ENCODE data around the gene EEIG1.

EEIG1 gene

DNA sequence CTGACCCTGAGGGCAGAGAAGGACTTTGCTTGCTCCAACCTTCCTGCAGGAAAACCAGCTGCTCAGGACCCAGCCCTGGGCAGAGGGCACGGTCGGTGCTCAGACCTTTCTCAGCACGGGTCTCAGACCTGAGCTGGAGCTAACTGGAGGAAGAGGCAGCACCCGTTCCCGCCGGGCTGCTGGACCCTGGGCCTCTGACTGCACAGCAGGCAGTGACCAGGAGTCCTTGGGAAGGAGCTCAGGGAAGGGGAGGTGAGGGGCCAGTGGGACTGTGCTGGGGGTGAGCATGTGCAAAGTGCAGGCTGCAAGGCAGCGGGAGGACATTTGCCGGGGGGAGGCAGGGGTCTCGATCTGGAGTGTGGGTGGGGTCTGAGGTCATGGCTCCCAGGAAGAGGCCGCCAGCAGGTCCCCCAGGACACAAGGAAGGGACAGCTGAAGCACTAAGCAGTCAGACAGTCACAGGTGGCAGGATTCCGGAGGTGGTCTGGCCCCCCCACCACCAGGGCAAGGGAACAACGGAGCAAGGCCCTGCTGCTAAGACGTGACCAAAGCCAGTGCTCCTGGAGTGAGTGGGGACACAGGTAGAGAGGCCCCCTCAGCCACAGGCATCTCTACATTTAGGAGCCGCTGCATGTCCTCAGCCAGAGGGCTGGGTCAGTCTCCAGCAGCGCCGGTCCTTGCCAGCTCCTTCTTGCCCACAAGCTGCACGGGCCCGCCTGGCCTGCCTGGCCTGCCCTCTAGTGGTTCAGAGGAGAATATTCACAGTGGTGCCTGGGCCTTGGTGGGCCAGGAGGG, 38.4 kb downstream of the EEIG1 start:
- no peak overlapping the region for H3K4me3 ChIP-seq (ENCODE audit: control insufficient read depth in 1 of 7, extremely low read depth in 1 of 7, insufficient read depth in 4 of 7, low read depth in 2 of 7, low read length in 6 of 7)
- 92% methylated on average over 10 of the region's 18 CpGs for WGBS (ENCODE audit: insufficient coverage)
- POLR2A ChIA-PET: interaction anchor here (0.6 kb wide), 1 partner anchor 117 kb away, joined by 6 read pairs; no protein-coding TSS in a partner anchor
- no peaks in the 10 kb centered on the region for H3K27me3 ChIP-seq (replicated peaks in 2 of 5; ENCODE audit: control insufficient read depth in 4 of 5, insufficient read depth in 5 of 5, low read length in 4 of 5)
- peak overlapping the region in 1 of 2 experiments; percentile 25 for H3K27ac ChIP-seq (ENCODE audit: insufficient read depth in 1 of 2, low read depth in 1 of 2, low read length in 2 of 2, poor library complexity in 1 of 2, severe bottlenecking in 2 of 2)
- H3K36me3 ChIP-seq (ENCODE audit: control insufficient read depth in 4 of 4, insufficient read depth in 4 of 4, low read length in 3 of 4): peaks cover 2 to 17% (median 10%) of the 10 kb centered on the region in 4 experiments
- peak; percentile 46 to 68 (median 63) for DNase-seq
- CTCF ChIA-PET: interaction anchor here (0.7 to 14.2 kb wide), 24 partner anchors 8 to 186 kb away, joined by 3 to 245 read pairs (median 4); partner anchors contain the start of genes EEIG1, PIP5KL1 and ST6GALNAC4
- H3K4me1 ChIP-seq (ENCODE audit: control extremely low read depth in 1 of 4, control insufficient read depth in 4 of 4, insufficient read depth in 4 of 4, low read length in 3 of 4): peaks cover 0 to 24% (median 18%) of the 10 kb centered on the region in 4 experiments
- H3K9me3 ChIP-seq (ENCODE audit: control extremely low read depth in 1 of 5, control insufficient read depth in 4 of 5, insufficient read depth in 2 of 5, low read depth in 1 of 5, low read length in 4 of 5): no peaks in the 10 kb centered on the region

DNA sequence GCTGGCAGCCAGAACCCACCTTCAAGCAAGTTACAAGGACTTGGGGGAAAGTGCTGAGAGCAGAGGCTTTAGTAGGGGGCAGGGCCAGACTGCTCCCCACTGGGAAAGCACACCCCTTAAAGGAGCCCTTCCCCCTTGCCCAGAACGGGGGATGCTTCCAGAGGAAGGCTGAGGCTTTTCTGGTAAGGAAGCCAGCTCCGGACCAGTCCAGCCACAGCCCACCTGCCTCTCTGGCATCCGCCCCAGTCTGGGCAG, 38.9 kb downstream of the EEIG1 start:
- ChIA-PET CTCF (interaction anchor here (1.0 to 14.2 kb wide), 15 partner anchors 9 to 187 kb away, joined by 3 to 245 read pairs (median 4); partner anchors contain the start of gene PIP5KL1), POLR2A (interaction anchor here (0.6 kb wide), 1 partner anchor 118 kb away, joined by 6 read pairs; no protein-coding TSS in a partner anchor)
- 94% methylated on average over 3 of the region's 3 CpGs for WGBS (ENCODE audit: insufficient coverage)
- peaks cover 2 to 17% (median 10%) of the 10 kb centered on the region in 4 experiments for H3K36me3 ChIP-seq (ENCODE audit: control insufficient read depth in 4 of 4, insufficient read depth in 4 of 4, low read length in 3 of 4)
- H3K4me3 ChIP-seq (ENCODE audit: control insufficient read depth in 1 of 7, extremely low read depth in 1 of 7, insufficient read depth in 4 of 7, low read depth in 2 of 7, low read length in 6 of 7): no peak overlapping the region
- peaks cover 2 to 29% (median 23%) of the 10 kb centered on the region in 4 experiments for H3K4me1 ChIP-seq (ENCODE audit: control extremely low read depth in 1 of 4, control insufficient read depth in 4 of 4, insufficient read depth in 4 of 4, low read length in 3 of 4)
- no peaks in the 10 kb centered on the region for H3K27me3 ChIP-seq (replicated peaks in 2 of 5; ENCODE audit: control insufficient read depth in 4 of 5, insufficient read depth in 5 of 5, low read length in 4 of 5)
- no peak for DNase-seq
- no peaks in the 10 kb centered on the region for H3K9me3 ChIP-seq (ENCODE audit: control extremely low read depth in 1 of 5, control insufficient read depth in 4 of 5, insufficient read depth in 2 of 5, low read depth in 1 of 5, low read length in 4 of 5)
- H3K27ac ChIP-seq (ENCODE audit: insufficient read depth in 1 of 2, low read depth in 1 of 2, low read length in 2 of 2, poor library complexity in 1 of 2, severe bottlenecking in 2 of 2): no peak overlapping the region

DNA sequence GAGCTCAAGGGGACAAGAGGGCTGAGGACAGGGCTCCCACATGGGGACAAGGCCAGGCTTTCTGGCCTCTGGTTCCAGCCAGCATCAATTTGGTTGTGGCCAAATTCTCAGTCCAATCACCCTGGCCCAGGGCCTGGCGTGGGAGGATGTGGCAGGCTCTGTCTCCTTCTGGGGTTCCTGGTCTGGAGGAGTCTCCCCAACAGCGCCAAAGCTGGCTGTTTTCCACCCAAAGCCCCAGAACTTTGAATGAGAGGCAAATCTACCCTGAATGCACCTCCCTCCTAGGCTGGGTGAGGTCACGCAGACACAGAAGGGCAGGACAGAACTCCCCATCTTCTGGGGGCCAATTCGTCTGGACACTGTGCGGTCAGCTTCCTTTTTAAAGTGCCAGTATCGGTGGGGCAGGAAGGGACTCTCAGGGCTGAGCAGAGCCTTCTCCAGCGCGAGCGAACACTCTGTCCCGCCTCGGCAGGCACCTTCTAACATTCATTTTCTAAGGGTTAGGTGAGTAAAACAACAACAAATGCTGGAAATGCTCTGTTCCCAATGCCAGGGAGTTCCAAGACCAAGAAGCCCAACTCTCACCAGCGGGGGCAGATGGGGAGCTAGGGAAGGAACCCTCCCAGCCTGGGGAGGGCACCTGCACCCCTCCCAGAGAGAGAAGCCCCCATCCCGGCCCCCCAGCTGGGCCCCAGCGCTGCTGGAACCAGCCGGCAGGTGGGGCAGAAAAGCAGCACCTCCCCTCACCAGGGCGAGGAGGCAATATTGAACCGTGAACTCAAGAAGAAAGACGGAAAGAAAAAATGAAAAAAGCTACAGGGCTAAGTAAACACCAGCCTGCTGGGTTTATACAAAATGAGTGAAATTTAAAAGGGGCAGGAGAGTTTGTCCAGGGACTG, 39.5 kb downstream of the EEIG1 start:
- Histone ChIP-seq H3K4me3 (ENCODE audit: control insufficient read depth in 1 of 7, extremely low read depth in 1 of 7, insufficient read depth in 4 of 7, low read depth in 2 of 7, low read length in 6 of 7) (no peak overlapping the region), H3K27me3 (replicated peaks in 2 of 5; ENCODE audit: control insufficient read depth in 4 of 5, insufficient read depth in 5 of 5, low read length in 4 of 5) (no peaks in the 10 kb centered on the region), H3K27ac (ENCODE audit: insufficient read depth in 1 of 2, low read depth in 1 of 2, low read length in 2 of 2, poor library complexity in 1 of 2, severe bottlenecking in 2 of 2) (no peak overlapping the region), H3K36me3 (ENCODE audit: control insufficient read depth in 4 of 4, insufficient read depth in 4 of 4, low read length in 3 of 4) (peaks cover 2 to 18% (median 10%) of the 10 kb centered on the region in 4 experiments), H3K9me3 (ENCODE audit: control extremely low read depth in 1 of 5, control insufficient read depth in 4 of 5, insufficient read depth in 2 of 5, low read depth in 1 of 5, low read length in 4 of 5) (no peaks in the 10 kb centered on the region), H3K4me1 (ENCODE audit: control extremely low read depth in 1 of 4, control insufficient read depth in 4 of 4, insufficient read depth in 4 of 4, low read length in 3 of 4) (peaks cover 5 to 35% (median 29%) of the 10 kb centered on the region in 4 experiments)
- POLR2A ChIA-PET: no interaction called here
- WGBS (ENCODE audit: insufficient coverage): 91% methylated on average over 12 of the region's 18 CpGs
- DNase-seq: no peak
- CTCF ChIA-PET: interaction anchor here (1.0 to 14.2 kb wide), 14 partner anchors 9 to 177 kb away, joined by 3 to 245 read pairs (median 4); partner anchors contain the start of gene PIP5KL1

DNA sequence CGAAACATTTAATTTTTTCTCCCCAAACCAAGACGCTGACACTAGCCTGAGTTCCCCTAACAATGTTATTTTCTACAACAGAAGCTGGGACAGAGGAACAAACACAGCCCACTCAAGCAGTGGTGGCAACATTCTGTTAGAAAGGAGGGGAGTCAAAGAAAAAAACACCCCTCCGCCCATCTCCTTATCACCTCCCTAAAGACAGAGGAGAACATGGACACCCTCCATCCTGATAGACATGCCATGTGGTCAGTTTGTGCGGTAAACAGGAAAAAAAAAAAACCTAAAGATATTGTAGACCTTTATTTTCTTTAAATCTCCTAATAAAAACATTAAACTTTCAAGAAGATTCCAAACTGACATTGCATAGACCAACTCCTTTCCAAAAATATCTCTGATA, 40.2 kb downstream of the EEIG1 start:
- ChIA-PET POLR2A (no interaction called here), CTCF (interaction anchor here (1.1 to 14.2 kb wide), 4 partner anchors 12 to 178 kb away, joined by 3 to 245 read pairs (median 26); no protein-coding TSS in a partner anchor)
- H3K27ac ChIP-seq (ENCODE audit: insufficient read depth in 1 of 2, low read depth in 1 of 2, low read length in 2 of 2, poor library complexity in 1 of 2, severe bottlenecking in 2 of 2): no peak overlapping the region
- H3K4me1 ChIP-seq (ENCODE audit: control extremely low read depth in 1 of 4, control insufficient read depth in 4 of 4, insufficient read depth in 4 of 4, low read length in 3 of 4): peaks cover 5 to 42% (median 34%) of the 10 kb centered on the region in 4 experiments
- 100% methylated on average over 1 of the region's 4 CpGs for WGBS (ENCODE audit: insufficient coverage)
- peaks cover 2 to 23% (median 9%) of the 10 kb centered on the region in 4 experiments for H3K36me3 ChIP-seq (ENCODE audit: control insufficient read depth in 4 of 4, insufficient read depth in 4 of 4, low read length in 3 of 4)
- no peaks in the 10 kb centered on the region for H3K27me3 ChIP-seq (replicated peaks in 2 of 5; ENCODE audit: control insufficient read depth in 4 of 5, insufficient read depth in 5 of 5, low read length in 4 of 5)
- H3K9me3 ChIP-seq (ENCODE audit: control extremely low read depth in 1 of 5, control insufficient read depth in 4 of 5, insufficient read depth in 2 of 5, low read depth in 1 of 5, low read length in 4 of 5): no peaks in the 10 kb centered on the region
- no peak overlapping the region for H3K4me3 ChIP-seq (ENCODE audit: control insufficient read depth in 1 of 7, extremely low read depth in 1 of 7, insufficient read depth in 4 of 7, low read depth in 2 of 7, low read length in 6 of 7)
- no peak for DNase-seq

DNA sequence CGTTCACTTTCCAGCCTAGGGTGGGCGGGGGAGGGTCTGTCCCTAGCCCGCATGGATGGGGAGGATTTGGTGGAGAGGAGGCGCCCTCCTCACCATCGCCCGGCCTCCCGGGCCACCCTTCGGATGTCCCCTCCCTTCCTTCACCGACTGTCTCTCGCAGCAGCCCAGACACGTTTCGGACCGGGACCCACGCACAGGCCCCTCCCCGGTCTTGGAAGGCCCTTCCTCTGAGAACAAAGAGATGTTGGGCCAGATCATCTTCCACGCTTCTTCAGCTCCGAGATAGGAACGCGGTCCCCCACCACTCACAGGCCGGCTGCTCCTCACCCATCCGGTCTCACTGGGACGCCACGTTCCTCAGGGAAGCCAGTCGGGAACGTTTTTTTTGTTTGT, 42.5 kb downstream of the EEIG1 start:
- H3K36me3 ChIP-seq (ENCODE audit: control insufficient read depth in 4 of 4, insufficient read depth in 4 of 4, low read length in 3 of 4): peaks cover 0 to 22% (median 7%) of the 10 kb centered on the region in 4 experiments
- peaks cover 5 to 35% (median 32%) of the 10 kb centered on the region in 4 experiments for H3K4me1 ChIP-seq (ENCODE audit: control extremely low read depth in 1 of 4, control insufficient read depth in 4 of 4, insufficient read depth in 4 of 4, low read length in 3 of 4)
- ChIA-PET POLR2A (no interaction called here), CTCF (interaction anchor here (1.4 to 14.2 kb wide), 2 partner anchors 17 to 94 kb away, joined by 4 to 245 read pairs; no protein-coding TSS in a partner anchor)
- H3K27me3 ChIP-seq (replicated peaks in 2 of 5; ENCODE audit: control insufficient read depth in 4 of 5, insufficient read depth in 5 of 5, low read length in 4 of 5): no peaks in the 10 kb centered on the region
- DNase-seq: no peak
- no peaks in the 10 kb centered on the region for H3K9me3 ChIP-seq (ENCODE audit: control extremely low read depth in 1 of 5, control insufficient read depth in 4 of 5, insufficient read depth in 2 of 5, low read depth in 1 of 5, low read length in 4 of 5)
- H3K4me3 ChIP-seq (ENCODE audit: control insufficient read depth in 1 of 7, extremely low read depth in 1 of 7, insufficient read depth in 4 of 7, low read depth in 2 of 7, low read length in 6 of 7): peak overlapping the region in 2 of 7 experiments; percentile 83 to 92
- whole genome bisulfite sequencing (ENCODE audit: insufficient coverage): 85% methylated on average over 16 of the region's 25 CpGs
- no peak overlapping the region for H3K27ac ChIP-seq (ENCODE audit: insufficient read depth in 1 of 2, low read depth in 1 of 2, low read length in 2 of 2, poor library complexity in 1 of 2, severe bottlenecking in 2 of 2)

DNA sequence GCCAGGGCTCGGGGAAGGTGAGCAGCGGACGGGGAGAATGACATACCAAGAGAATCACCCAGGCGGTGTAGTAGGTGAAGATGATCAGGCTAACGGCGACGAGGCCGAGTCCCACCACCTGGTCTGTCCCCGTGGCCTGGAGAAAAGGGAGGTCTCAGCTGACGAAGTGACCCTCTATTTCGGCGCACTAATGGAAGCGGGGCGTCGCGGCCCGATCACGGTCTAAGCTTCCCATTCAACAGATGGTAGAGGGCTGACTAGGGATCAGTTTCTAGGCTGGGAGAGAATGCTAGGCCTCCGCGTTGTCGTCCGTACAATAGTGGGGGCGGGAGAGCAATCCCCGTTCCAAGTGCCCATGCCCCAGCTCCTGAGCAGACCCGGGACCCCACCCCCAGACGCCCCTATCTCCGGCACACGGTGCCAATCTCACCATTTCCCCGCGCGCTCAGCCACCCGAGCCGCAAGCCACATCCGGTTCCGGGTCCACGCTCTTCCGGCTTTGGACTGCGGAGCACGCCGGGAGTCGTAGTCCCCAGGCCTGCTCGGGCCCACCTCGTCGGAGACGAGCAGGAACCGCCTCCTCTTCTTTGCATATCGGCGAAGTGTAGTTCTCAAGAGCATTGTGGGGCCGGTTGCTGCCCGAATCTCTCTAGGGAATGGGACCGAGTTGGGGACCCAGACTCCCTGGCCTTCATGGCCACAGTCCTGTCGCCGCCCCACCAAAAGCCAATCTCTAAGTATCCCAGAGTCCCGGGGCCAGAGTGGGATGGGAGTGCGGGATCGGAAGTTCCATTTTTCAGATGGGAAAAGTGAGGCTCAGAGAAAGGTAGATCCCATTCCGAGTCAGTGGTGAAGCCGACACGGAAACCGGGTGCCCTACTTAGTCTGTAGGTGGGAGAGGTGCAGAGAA, 43.1 kb downstream of the EEIG1 start, which contains the start of gene DPM2:
Gene DPM2 (minus strand): TSS at position 467 of the 910 bp plus-strand sequence. CDS start 34 bp downstream, at position 433.
- peak within 1 kb of the TSS; percentile 55 to 92 (median 77) for H3K4me3 ChIP-seq (ENCODE audit: control insufficient read depth in 1 of 7, extremely low read depth in 1 of 7, insufficient read depth in 4 of 7, low read depth in 2 of 7, low read length in 6 of 7)
- peak within 1 kb of the TSS in 1 of 2 experiments; percentile 76 for H3K27ac ChIP-seq (ENCODE audit: insufficient read depth in 1 of 2, low read depth in 1 of 2, low read length in 2 of 2, poor library complexity in 1 of 2, severe bottlenecking in 2 of 2)
- ChIA-PET CTCF (interaction anchor here (1.1 to 14.2 kb wide), 2 partner anchors 14 to 94 kb away, joined by 4 to 245 read pairs; no protein-coding TSS in a partner anchor), POLR2A (interaction anchor here (0.6 kb wide), 1 partner anchor 154 kb away, joined by 3 read pairs; no protein-coding TSS in a partner anchor)
- H3K9me3 ChIP-seq (ENCODE audit: control extremely low read depth in 1 of 5, control insufficient read depth in 4 of 5, insufficient read depth in 2 of 5, low read depth in 1 of 5, low read length in 4 of 5): no peaks in the 10 kb centered on the region
- WGBS (ENCODE audit: insufficient coverage): 11% methylated on average over 54 of the region's 60 CpGs
- peak; percentile 89 to 95 (median 94) for DNase-seq
- peaks cover 5 to 29% (median 27%) of the 10 kb centered on the region in 4 experiments for H3K4me1 ChIP-seq (ENCODE audit: control extremely low read depth in 1 of 4, control insufficient read depth in 4 of 4, insufficient read depth in 4 of 4, low read length in 3 of 4)
- no peaks in the 10 kb centered on the region for H3K27me3 ChIP-seq (replicated peaks in 2 of 5; ENCODE audit: control insufficient read depth in 4 of 5, insufficient read depth in 5 of 5, low read length in 4 of 5)
- peaks cover 0 to 27% (median 7%) of the 10 kb centered on the region in 4 experiments for H3K36me3 ChIP-seq (ENCODE audit: control insufficient read depth in 4 of 4, insufficient read depth in 4 of 4, low read length in 3 of 4)

Measured in common myeloid progenitor, CD34-positive (primary cell).